Activated CD4-positive, alpha-beta T cell treated with anti-CD3 and anti-CD28 coated beads, Interleukin-2, amount 50 U/mL, for 24 hours (primary cell): ENCODE results near the gene REM2.
A peak's percentile ranks its signal among the peaks of the same experiment; 100 is the strongest.

Source experiments
- DNase-seq, 2 donors: peaks; one replicate each; pipeline ENCODE4 v3.0.0-alpha.2; 2020; ENCODE audit warnings: low read depth in 1 of 2, low spot score in 1 of 2

The REM2 gene

GRCh38 chr14:22872833-22873520 lies 10.0 kb upstream of the REM2 start:
- no peak for DNase-seq

- no peak for DNase-seq
These were observed 7.8 kb upstream of the REM2 start for GRCh38 chr14:22875003-22875747.

DNA sequence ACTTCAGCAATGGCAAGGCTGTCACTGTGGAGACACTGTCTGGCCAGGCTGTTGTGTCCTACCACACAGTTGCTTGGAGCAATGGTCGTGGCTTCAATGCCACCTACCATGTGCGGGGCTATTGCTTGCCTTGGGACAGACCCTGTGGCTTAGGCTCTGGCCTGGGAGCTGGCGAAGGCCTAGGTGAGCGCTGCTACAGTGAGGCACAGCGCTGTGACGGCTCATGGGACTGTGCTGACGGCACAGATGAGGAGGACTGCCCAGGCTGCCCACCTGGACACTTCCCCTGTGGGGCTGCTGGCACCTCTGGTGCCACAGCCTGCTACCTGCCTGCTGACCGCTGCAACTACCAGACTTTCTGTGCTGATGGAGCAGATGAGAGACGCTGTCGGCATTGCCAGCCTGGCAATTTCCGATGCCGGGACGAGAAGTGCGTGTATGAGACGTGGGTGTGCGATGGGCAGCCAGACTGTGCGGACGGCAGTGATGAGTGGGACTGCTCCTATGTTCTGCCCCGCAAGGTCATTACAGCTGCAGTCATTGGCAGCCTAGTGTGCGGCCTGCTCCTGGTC lies 7.2 kb upstream of the REM2 start:
- no peak for DNase-seq

GRCh38 chr14:22877000-22877501 lies 6.0 kb upstream of the REM2 start:
- DNase-seq = no peak

GRCh38 chr14:22878271-22879246 lies 4.5 kb upstream of the REM2 start:
- no peak for DNase-seq

DNA sequence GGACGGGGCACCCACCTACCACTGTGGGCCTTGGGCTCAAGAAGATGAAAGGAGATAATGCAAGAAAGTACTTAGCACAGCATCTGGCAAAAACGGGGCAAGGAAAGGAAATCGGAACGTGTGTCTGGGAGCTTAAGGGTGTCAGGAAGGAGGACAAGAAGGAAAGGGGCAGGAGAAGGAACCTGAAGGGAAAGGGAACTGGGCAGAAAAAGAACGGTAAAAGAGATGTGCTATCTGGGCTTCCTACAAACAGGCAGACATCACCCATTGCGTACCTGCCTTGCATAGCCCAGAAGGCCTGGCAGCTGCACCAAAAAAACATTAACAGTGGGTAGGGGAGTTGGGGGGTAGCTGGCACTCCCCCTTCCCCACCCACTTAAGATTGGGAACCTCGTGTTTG lies 958 bp upstream of the REM2 start:
- no peak for DNase-seq

DNA sequence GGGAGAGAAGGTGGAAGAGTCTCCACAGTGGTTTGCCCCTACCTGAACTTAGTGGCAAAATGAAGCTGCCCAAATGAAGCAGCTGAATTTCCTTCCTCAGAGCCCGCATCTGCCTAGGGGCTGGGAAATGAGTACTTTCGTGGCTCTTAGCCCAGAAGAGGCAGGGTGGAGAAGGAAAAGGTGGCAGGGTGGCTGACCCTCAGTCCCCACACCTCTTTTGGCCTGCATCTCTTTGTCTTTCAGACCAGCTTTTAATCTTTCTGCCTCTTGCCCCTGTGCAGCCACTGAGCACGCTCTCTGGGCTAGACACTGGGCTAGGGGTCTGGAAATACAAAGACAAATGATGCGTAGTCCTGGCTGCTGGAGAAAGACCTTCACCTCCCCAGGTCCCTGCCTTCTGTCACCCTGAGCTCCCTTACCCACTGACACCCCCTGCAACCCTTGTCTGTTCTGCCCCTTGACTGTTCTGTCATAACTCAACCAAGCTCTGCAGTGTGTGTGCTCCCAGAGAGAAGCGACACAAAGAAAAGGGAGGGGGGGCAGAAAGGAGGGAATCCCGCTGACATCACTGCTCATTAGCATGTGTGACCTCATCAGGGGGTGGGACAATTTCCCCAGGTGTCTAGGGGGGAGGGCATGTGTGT lies 371 bp upstream of the REM2 start:
- DNase-seq = no peak

GRCh38 chr14:22884076-22884737 lies 1.2 kb downstream of the REM2 start:
- DNase-seq = no peak

DNA sequence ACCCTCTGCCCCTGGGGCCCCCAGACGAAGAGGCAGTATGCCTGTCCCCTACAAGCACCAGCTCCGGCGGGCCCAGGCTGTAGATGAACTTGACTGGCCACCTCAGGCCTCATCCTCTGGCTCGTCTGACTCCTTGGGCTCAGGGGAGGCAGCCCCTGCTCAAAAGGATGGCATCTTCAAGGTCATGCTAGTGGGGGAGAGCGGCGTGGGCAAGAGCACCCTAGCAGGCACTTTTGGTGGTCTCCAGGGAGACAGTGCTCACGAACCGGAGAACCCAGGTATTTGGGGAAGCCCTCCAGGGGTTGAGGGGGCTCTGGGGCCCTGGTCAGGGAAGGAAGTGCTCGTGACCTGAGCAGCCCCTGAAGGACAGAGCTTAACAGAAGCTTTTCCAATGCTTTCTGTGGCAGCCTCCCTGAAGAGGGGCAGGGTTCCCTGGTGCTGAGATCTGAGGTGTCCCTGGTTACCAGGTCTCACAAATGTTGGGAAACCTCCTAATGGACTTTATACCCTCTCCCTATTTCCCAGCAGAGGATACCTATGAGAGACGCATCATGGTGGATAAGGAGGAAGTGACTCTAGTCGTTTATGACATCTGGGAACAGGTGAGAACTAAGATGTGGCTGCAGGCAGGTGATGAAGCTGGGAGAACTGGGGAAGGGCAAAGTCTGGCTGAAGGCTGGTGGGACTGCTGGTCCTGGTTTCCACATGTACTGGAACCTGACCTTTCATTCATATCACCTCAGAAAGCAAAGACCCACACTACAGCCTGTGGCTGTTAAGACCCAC lies 1.9 kb downstream of the REM2 start:
- no peak for DNase-seq

DNA sequence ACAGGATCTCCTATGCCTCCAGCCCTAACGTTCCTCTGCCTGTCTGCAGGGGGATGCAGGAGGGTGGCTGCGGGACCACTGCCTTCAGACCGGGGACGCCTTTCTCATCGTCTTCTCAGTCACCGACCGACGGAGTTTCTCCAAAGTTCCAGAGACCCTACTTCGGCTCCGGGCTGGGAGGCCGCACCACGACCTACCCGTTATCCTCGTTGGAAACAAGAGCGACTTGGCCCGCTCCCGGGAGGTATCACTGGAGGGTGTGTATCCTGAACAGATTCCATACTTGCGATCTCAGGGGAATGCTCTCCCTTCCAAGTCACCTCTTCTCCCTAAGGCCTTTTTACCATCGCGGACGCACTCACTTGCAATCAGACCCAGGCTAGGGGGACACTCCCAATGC lies 3.0 kb downstream of the REM2 start:
- no peak for DNase-seq

- DNase-seq = peak; percentile 31 to 44
These were observed 3.7 kb downstream of the REM2 start for GRCh38 chr14:22886500-22887259.

- DNase-seq = no peak
These were observed 4.4 kb downstream of the REM2 start for GRCh38 chr14:22887260-22887989.

GRCh38 chr14:22887990-22888378 lies 5.0 kb downstream of the REM2 start:
- DNase-seq = peak; percentile 35 to 38

- DNase-seq = no peak
These were observed 5.6 kb downstream of the REM2 start for GRCh38 chr14:22888662-22889061.

DNA sequence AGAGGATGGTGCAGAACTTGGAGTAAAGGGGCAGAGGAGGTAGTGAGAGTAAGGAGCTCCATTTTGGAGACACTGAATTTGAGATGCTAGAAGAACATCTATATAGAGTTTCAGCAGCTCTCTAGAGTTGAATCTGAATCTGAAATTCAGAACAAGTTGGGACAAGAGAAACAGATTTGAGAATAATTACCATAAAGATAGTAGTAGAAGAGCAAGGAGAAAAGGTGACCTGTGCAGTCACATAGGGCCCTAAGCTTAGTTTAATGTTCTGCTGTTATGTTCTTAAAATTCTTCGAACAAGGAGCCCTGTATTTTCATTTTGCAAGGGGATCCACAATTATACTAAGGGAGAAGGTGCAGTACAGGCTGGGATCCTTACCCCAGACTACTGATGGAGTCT lies 7.4 kb downstream of the REM2 start:
- no peak for DNase-seq

DNA sequence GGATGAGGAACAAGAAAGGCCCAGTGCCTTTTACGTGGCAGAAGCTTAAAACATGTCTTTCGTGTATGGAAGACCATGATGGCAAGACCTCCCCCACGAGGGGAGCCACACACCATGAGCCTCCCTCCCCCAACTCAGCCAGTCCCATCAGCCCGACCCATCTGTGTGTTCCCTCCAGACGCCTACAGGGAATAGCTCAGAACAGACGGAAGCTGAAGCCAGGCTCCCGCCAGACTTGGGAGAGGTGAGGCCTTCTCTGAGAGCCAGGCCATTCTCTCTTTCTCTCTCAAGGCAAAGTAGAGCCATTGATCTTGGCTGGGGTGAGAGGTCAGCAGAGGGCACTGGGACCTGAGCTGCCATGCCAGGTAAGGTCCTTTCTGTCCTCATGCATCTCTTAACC lies 9.5 kb downstream of the REM2 start:
- DNase-seq = no peak

- no peak for DNase-seq
These were observed 10.7 kb downstream of the REM2 start for GRCh38 chr14:22893706-22894105.

DNA sequence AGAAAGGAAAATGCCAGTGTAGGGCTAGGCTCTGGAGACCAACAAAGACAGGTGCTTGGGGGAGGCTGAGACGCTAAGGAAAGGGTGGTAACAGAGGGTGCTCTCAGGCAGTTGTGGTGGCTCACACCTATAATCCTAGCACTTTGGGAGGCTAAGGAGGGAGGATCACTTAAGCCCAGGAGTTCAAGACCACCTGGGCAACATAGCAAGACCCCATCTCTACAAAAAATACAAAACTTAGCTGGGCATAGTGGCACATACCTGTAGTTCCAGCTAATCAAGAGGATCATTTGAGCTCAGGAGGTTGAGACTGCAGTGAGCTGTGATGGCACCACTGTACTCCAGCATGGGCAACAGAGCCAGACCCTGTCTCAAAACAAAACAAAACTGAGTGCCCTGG lies 12.4 kb downstream of the REM2 start:
- no peak for DNase-seq
